ENCODE measurements around the gene ACVR2B. TPM values are rescaled to one million over a fixed set of nuclear protein-coding genes. Genes with fewer than 3 reads are reported as not detected.

Gene ACVR2B
- total RNA-seq, 1 experiment from 2014 or later: 6.3 TPM

DNA sequence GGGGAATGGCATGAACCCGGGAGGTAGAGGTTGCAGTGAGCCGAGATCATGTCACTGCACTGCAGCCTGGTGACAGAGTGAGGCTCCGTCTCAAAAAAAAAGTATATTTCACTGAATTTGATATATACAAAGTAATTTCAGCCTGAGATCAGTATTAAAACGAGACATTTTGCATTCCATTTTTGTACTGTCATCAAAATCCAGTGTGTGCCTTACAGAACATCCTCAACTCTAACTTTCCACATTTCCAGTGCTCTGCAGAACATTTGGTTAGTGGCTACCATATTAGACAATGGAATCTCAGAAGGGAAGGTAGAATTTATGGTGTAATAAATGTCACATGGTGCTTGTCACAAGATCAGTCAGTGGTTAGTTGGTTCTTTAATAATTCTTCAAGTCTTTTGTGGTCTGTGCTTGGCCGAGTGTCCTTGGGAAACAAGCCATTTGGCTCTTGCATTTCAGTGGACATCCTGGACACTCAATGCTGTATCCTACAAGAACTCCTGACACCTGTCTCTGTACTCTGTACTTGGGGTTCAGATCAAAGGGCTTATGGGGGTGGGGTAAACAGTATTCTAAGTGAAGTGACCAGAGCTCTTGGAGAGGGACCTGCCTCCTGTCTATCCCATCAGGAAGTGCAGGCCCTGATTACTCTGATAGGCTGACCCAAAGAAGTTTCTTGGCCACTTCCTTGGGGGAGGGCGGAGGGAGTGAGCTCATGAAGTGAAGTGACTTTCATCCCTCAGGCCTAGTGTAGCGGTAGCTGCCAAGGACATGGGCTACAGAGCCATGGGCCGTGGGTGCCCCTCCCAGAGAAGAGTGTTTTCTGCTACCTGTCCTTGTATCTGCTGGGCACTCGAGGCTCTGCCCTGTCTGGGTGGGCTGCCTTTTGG, 3.7 kb downstream of the ACVR2B start:
- DNase-seq (ENCODE audit: extremely low read depth, low read depth): no peak

- no peak for DNase-seq (ENCODE audit: extremely low read depth, low read depth)
These were observed 5.3 kb downstream of the ACVR2B start for GRCh38 chr3:38458796-38459498.

DNA sequence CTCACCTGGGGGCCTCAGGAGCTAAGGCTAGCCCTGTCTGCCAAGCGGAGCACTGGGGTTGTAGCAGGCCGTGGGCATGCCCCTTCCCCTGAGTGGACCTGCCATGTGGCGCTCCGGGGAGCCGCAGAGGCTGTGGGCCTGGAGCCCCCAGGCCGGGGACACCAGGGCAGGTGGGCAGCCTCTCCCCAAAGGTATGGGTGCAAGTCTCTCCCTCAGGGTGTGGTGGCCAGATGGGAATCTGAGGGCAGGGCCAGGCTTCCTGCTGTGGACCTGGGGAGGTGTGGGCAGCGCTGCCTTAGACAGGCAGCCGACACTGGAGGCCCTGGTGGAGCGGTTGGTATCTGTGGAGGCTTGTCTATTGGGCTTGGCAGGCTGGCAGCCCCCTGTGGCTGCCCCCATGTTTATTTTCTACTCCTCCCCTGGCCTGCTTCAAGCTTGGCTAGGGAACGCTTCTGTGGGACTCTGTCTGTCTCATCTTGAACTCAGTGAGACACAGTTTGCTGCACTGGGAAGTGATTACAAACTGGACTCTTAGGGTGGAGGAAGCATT, 5.9 kb downstream of the ACVR2B start:
- no peak for DNase-seq (ENCODE audit: extremely low read depth, low read depth)

DNA sequence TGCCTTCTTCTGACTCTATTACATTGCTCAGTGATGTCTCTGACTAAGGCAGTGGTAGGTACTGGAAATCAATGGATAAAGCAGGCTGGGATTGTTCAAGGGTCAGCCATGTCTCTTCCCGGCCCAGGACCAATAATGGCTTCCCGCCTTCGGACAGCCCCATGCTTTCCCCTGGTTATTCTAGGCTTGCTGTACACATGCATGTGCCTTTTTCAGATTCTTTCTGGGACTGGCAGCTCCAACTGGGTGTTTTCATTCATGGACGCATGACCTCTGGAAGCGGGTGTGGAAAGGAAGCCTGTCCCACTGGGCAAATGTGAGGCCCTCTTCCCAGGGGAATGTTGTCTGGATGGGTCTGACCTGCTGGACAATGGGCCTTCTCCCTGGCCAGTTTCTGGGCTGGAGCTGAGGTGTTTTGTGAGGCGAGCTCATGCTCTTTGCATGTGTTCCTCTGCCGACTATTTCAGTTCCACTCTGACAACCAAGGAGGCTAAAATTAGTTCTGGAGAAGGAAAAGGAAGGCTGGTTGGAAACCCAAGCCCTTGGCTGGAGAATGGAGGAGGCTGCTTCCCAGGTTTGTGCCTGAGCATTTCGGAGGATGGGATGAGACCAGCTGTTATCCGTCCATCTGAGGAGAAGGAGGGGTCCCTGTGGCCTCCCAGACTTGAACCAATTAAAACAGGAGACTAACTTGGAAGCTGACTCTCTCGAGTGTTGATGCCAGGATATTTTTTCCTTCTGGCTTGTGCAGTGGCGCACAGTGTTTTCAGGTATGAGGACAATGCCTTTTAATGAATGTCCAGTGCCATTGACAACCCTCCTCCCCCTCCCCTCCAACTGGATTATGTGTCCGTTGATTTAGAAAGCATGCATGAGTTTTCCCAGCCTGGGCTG, 6.9 kb downstream of the ACVR2B start:
- DNase-seq (ENCODE audit: extremely low read depth, low read depth): no peak

DNA sequence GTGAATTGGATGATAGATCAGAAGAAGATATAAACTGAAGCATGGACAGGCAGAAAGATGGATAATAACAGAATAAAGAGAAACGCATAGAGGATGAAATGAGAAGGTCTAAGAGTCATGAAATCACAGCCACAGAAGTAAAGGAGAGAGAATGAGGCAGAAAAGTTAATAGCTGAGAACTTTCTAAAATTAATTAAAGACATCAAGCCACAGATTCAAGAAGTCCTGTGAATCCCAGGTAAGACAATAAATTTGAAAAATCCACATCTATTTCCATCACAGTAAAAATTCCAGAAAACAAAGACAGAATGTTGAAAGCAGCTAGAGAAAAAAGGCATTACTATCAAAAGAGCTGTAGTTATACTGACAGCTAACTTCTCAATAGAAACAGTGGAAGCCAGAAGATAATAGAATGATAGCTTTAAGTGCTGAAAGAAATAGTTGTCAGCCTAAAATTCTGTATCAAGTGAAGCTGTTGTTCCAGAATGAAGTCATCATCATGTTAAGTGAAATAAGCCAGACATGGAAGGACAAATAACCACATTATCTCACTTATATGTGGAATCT, 12.0 kb downstream of the ACVR2B start:
- DNase-seq (ENCODE audit: extremely low read depth, low read depth): no peak

GRCh38 chr3:38468765-38469164, 15.1 kb downstream of the ACVR2B start:
- no peak for DNase-seq (ENCODE audit: extremely low read depth, low read depth)

DNA sequence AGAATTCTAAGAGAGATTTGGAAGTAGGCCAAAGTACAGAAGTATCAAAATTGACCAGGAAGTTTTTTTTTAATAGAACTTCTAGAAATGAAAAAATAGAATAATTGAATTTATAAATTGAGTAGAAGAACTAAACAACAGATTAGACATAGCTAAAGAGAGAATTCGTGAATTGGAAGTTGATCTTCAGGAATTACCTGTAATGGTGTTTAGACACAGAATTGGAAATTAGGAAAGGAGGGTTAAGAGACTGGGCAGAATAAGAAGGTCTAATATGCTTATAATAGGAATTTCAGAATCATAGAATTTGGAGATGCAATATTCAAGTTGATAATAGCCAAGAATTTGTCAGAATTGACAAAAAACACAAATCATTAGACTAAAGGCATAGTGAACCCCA, 16.2 kb downstream of the ACVR2B start:
- DNase-seq (ENCODE audit: extremely low read depth, low read depth): no peak

DNA sequence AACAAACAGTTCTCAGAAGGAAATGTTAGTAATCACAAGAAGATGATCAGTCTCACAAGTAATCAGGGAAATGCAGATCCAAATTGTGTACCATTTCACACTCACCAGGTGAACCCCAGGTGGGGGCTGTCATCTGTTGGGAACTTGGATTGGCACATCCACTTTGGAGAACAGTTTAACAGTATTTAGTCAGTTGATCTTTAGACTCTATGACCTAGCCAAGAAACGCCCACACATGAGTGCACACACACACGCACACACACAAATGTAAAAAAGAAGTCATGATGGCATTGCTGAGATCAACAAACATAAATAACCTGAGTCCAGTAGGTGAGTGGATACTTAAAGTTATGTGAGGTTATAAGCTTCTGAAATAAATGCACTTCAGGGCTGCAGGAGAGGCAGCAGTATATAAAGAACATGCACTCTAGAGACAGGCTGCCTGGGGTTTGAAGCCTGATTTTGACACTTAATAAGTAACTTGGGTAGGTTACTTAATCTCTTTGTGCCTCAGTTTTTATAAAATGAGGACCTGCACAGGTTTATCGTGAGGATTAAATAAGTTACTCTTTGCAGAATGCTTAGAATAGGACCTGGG, 17.7 kb downstream of the ACVR2B start:
- DNase-seq (ENCODE audit: extremely low read depth, low read depth): no peak

- no peak for DNase-seq (ENCODE audit: extremely low read depth, low read depth)
These were observed 18.7 kb downstream of the ACVR2B start for GRCh38 chr3:38472342-38472741.

DNA sequence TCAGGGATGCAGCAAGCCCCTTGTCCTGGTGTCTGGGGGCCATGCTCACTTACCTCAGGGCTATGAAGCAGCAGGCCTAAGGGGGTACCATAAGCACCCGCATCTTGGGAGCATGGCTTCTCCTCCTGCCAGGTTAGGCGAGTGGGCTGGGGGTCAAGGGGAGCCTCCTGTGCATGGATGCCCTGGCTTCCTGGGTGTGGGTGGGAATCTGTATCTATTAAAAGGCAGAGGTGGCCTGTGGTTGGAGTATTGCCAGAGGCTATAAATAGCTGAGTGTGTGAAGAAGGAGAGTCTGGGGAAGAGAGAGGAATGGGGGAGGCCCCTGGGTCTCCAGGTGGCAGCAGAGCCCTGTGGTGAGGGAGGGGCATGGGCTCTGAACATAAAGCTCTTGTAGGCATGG, 19.5 kb downstream of the ACVR2B start:
- DNase-seq (ENCODE audit: extremely low read depth, low read depth): no peak

GRCh38 chr3:38474928-38475605, 21.4 kb downstream of the ACVR2B start:
- DNase-seq (ENCODE audit: extremely low read depth, low read depth): no peak

- no peak for DNase-seq (ENCODE audit: extremely low read depth, low read depth)
These were observed 22.0 kb downstream of the ACVR2B start for GRCh38 chr3:38475716-38476115.

- no peak for DNase-seq (ENCODE audit: extremely low read depth, low read depth)
These were observed 22.6 kb downstream of the ACVR2B start for GRCh38 chr3:38476157-38476756.

DNA sequence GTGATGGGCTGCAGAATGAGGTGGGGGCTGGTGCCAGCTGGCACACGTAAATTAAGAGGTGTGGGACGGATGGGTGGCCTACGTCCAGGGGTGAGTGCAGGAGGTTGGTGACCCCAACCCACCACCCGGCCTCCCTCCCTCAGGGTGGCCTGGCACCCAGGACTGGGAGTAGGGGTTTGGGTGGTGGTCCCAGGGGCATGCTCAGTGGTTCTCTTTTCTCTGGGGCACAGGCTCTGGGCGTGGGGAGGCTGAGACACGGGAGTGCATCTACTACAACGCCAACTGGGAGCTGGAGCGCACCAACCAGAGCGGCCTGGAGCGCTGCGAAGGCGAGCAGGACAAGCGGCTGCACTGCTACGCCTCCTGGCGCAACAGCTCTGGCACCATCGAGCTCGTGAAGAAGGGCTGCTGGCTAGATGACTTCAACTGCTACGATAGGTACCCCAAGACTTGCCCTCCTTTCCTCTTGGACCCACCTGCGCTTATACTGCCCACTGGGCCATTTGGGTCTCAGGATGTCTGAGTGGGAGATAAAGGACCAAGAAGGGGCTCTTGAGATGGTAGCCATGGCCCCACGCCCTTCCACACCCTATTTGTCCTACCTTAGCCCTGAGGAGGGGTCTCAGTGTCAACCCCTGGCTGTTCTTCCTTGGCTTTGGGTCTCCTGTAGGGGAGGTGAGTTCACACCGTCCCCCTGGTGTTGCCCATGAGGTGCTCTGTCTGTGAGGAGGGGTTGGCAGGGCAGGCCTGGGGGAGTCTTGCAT, 23.5 kb downstream of the ACVR2B start:
- no peak for DNase-seq (ENCODE audit: extremely low read depth, low read depth)

DNA sequence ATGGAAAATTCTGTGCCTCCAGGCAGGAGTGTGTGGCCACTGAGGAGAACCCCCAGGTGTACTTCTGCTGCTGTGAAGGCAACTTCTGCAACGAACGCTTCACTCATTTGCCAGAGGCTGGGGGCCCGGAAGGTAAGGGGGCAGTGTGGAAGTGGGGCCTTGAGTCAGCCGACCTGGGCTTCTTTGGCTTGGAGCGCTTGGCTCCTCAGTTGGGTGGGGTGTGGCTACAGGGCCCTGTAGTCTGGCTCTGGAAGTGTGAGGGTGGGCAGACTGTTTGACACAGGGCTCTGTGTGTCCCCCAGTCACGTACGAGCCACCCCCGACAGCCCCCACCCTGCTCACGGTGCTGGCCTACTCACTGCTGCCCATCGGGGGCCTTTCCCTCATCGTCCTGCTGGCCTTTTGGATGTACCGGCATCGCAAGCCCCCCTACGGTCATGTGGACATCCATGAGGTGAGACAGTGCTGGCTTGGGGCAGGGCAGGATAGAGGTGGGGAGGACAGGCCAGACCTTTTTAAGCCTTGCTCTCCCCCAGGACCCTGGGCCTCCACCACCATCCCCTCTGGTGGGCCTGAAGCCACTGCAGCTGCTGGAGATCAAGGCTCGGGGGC, 24.3 kb downstream of the ACVR2B start:
- no peak for DNase-seq (ENCODE audit: extremely low read depth, low read depth)

DNA sequence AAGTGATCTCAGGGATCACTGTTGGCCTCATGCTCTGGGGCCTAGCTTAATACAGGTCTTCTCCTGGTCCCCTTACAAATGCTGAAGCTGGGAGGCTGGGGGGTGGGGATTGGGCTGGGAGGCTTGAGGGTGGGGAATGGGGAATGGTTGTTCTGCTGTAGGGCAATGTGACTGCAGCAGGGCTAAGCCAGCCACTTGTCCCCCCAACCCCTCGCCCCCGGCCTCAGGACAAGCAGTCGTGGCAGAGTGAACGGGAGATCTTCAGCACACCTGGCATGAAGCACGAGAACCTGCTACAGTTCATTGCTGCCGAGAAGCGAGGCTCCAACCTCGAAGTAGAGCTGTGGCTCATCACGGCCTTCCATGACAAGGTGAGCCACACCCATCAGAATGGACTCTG, 25.2 kb downstream of the ACVR2B start:
- no peak for DNase-seq (ENCODE audit: extremely low read depth, low read depth)

GRCh38 chr3:38479431-38480092, 25.9 kb downstream of the ACVR2B start:
- DNase-seq (ENCODE audit: extremely low read depth, low read depth): peak; percentile 50
